RWPE2 (cell line): Measurements from ENCODE around the gene CDC42BPB.

ENCODE experiments used
- ATAC-seq: fragments of 200-7000 bp; cut with Tn5 transposase; 3 replicates; pipeline ENCODE4 v1.9.1; 2021; ENCODE audit warnings: low read depth
- DNase-seq: peaks from one replicate; pipeline ENCODE4 v3.0.0-alpha.2; 2020; ENCODE audit warnings: low spot score
- H3K27ac ChIP-seq: fragments of 450-650 bp; 2 replicates; pipeline ENCODE4 v1.5.1; 2017; ENCODE audit warnings: mild to moderate bottlenecking; ENCODE audit not compliant: poor library complexity, severe bottlenecking
- H3K27me3 ChIP-seq: fragments of 250-450 bp; sonication (Bioruptor Pico); 2 replicates; pipeline ENCODE4 v1.5.1; 2021; ENCODE audit warnings: mild to moderate bottlenecking, moderate library complexity; ENCODE audit not compliant: insufficient read depth, poor library complexity, severe bottlenecking
- H3K36me3 ChIP-seq: fragments of 250-450 bp; sonication (Bioruptor Pico); 2 replicates; pipeline ENCODE4 v1.5.1; 2020; ENCODE audit warnings: low read depth, mild to moderate bottlenecking, moderate library complexity
- H3K4me1 ChIP-seq: fragments of 250-450 bp; sonication (Bioruptor Pico); 2 replicates; pipeline ENCODE4 v1.5.1; 2021; ENCODE audit warnings: mild to moderate bottlenecking, moderate library complexity; ENCODE audit not compliant: insufficient read depth, poor library complexity, severe bottlenecking
- H3K4me3 ChIP-seq: fragments of 250-450 bp; sonication (Bioruptor Pico); 2 replicates; pipeline ENCODE4 v1.5.1; 2021; ENCODE audit warnings: mild to moderate bottlenecking, moderate library complexity; ENCODE audit not compliant: severe bottlenecking
- H3K9me3 ChIP-seq: fragments of 250-450 bp; sonication (Bioruptor Pico); 2 replicates; pipeline ENCODE4 v1.5.1; 2021; ENCODE audit warnings: mild to moderate bottlenecking, moderate library complexity; ENCODE audit not compliant: severe bottlenecking
- CTCF ChIP-seq: fragments of 450-650 bp; IDR thresholded peaks from one replicate; pipeline ENCODE4 v1.5.1; 2017; ENCODE audit warnings: mild to moderate bottlenecking, moderate library complexity; ENCODE audit not compliant: poor library complexity, severe bottlenecking

CDC42BPB gene

GRCh38 chr14:103097244-103097993, 40.1 kb upstream of the CDC42BPB start:
- ATAC-seq (no peak), DNase-seq (no peak)
- Histone ChIP-seq H3K36me3 (no peaks in the 10 kb centered on the region), H3K4me3 (no peak overlapping the region), H3K27ac (no peak overlapping the region), H3K4me1 (no peaks in the 10 kb centered on the region), H3K27me3 (no peaks in the 10 kb centered on the region), H3K9me3 (no peaks in the 10 kb centered on the region)
- no peak for TF ChIP-seq CTCF

DNA sequence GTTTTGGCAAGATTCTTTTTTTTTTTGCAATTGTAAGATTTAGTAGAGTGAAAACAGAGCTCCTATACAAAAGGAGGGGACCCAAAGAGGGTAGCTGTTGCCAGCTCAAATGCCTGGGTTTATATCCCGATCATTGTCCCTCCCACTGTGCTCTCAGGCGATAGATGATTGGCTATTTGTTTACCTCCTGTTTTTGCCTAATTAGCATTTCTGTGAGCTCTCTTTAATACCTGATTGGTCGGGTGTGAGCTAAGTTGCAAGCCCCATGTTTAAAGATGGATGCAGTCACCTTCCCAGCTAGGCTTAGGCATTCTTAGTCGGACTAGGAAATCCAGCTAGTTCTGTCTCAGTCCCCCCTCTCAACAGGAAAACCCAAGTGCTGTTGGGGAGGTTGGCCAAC, 39.0 kb upstream of the CDC42BPB start:
- Histone ChIP-seq H3K36me3 (no peaks in the 10 kb centered on the region), H3K9me3 (no peaks in the 10 kb centered on the region), H3K4me1 (no peaks in the 10 kb centered on the region), H3K27me3 (no peaks in the 10 kb centered on the region), H3K27ac (no peak overlapping the region), H3K4me3 (no peak overlapping the region)
- DNase-seq (no peak), ATAC-seq (no peak)
- no peak for TF ChIP-seq CTCF

- no peak for ATAC-seq
- Histone ChIP-seq H3K27ac (no peak overlapping the region), H3K4me3 (no peak overlapping the region), H3K36me3 (no peaks in the 10 kb centered on the region), H3K4me1 (no peaks in the 10 kb centered on the region), H3K27me3 (no peaks in the 10 kb centered on the region), H3K9me3 (no peaks in the 10 kb centered on the region)
- no peak for TF ChIP-seq CTCF
- DNase-seq: no peak
Measured at GRCh38 chr14:103095210-103095778, 37.9 kb upstream of the CDC42BPB start.

- DNase-seq: no peak
- no peaks in the 10 kb centered on the region for H3K9me3 ChIP-seq
- no peaks in the 10 kb centered on the region for H3K4me1 ChIP-seq
- H3K27me3 ChIP-seq: no peaks in the 10 kb centered on the region
- no peaks in the 10 kb centered on the region for H3K36me3 ChIP-seq
- no peak within 1 kb of the TSS for H3K4me3 ChIP-seq
- no peak within 1 kb of the TSS for H3K27ac ChIP-seq
- no peak for TF ChIP-seq CTCF
- ATAC-seq: no peak
Measured at GRCh38 chr14:103094406-103095209, 37.3 kb upstream of the CDC42BPB start, which contains the start of gene EXOC3L4. Gene EXOC3L4 (plus strand): TSS chr14:103094725. CDS start chr14:103100220, 5,495 bp downstream.
